Erythroblast (primary cell): ENCODE results near the gene PKDCC.

Experiments used
- DNase-seq, 2 experiments: peaks; one replicate each; lab custom pipeline; 2025; lab: John Stamatoyannopoulos, UW
- GATA1 ChIP-seq: IDR thresholded peaks from 2 replicates; pipeline ENCODE4 v1.6.1; 2011; ENCODE audit warnings: low read depth, mild to moderate bottlenecking, control low read depth, low read length, moderate library complexity
- POLR2A ChIP-seq: IDR thresholded peaks from 2 replicates; pipeline ENCODE4 v1.6.1; 2011; ENCODE audit warnings: mild to moderate bottlenecking, low read length

The PKDCC gene

GRCh38 chr2:42049221-42050009 lies 1.6 kb downstream of the PKDCC start:
- peak in 1 of 2 experiments; percentile 42 for DNase-seq
- TF ChIP-seq GATA1, result no peak
- TF ChIP-seq POLR2A, result no peak

- TF ChIP-seq POLR2A (no peak), GATA1 (no peak)
- DNase-seq, result peak; percentile 12 to 36
Measured at GRCh38 chr2:42050010-42050702, 2.3 kb downstream of the PKDCC start.

- TF ChIP-seq POLR2A (no peak), GATA1 (no peak)
- peak in 1 of 2 experiments; percentile 7 for DNase-seq
Measured at GRCh38 chr2:42050703-42051542, 3.1 kb downstream of the PKDCC start.

GRCh38 chr2:42051543-42052235 lies 3.9 kb downstream of the PKDCC start:
- DNase-seq, result no peak
- TF ChIP-seq POLR2A, result no peak
- TF ChIP-seq GATA1, result no peak

- no peak for DNase-seq
- no peak for TF ChIP-seq GATA1
- TF ChIP-seq POLR2A, result no peak
Measured at GRCh38 chr2:42052702-42053481, 5.1 kb downstream of the PKDCC start.

- TF ChIP-seq POLR2A (no peak), GATA1 (no peak)
- no peak for DNase-seq
Measured at GRCh38 chr2:42053482-42053790, 5.6 kb downstream of the PKDCC start.

GRCh38 chr2:42053791-42054701 lies 6.2 kb downstream of the PKDCC start:
- TF ChIP-seq POLR2A (no peak), GATA1 (no peak)
- no peak for DNase-seq

GRCh38 chr2:42054714-42055430 lies 7.1 kb downstream of the PKDCC start:
- no peak for DNase-seq
- no peak for TF ChIP-seq POLR2A

GRCh38 chr2:42055573-42056514 lies 8.0 kb downstream of the PKDCC start:
- DNase-seq, result no peak
- no peak for TF ChIP-seq GATA1
- TF ChIP-seq POLR2A, result no peak

- DNase-seq, result no peak
- TF ChIP-seq POLR2A (no peak), GATA1 (no peak)
Measured at GRCh38 chr2:42057159-42057901, 9.5 kb downstream of the PKDCC start.
